Right lobe of liver (tissue), 6 donors: ENCODE measurements around the gene FCHSD1. TPM values are rescaled to one million over a fixed set of nuclear protein-coding genes. Genes with fewer than 3 reads are reported as not detected.
A peak's percentile ranks its signal among the peaks of the same experiment; 100 is the strongest.

Experiments used
- ATAC-seq, 4 donors: fragments of 200-7000 bp; cut with Tn5 transposase; one replicate each; pipeline ENCODE4 v1.9.1; 2020; ENCODE audit warnings: mild to moderate bottlenecking in 4 of 4, moderate library complexity in 4 of 4
- DNase-seq, 3 donors: peaks; one replicate each; pipeline ENCODE4 v3.0.0-alpha.2; 2020
- H3K27ac ChIP-seq, 3 donors: fragments of 200-600 bp; one replicate each; pipeline ENCODE4 v1.8.0; 2022
- H3K27me3 ChIP-seq, 2 donors: fragments of 200-600 bp; one replicate each; pipeline ENCODE4 v1.8.0; 2022
- H3K36me3 ChIP-seq, 4 donors: fragments of 200-600 bp; sonication (generic) in 1 of 4; one replicate each; pipeline versions ENCODE4 v1.5.1 to v1.8.0; 2017 to 2022; ENCODE audit warnings: control low read depth in 1 of 4
- H3K4me1 ChIP-seq, 4 donors: fragments of 200-600 bp; sonication (generic) in 1 of 4; one replicate each; pipeline versions ENCODE4 v1.5.1 to v1.8.0; 2017 to 2022; ENCODE audit warnings: control low read depth in 1 of 4
- H3K4me3 ChIP-seq, 3 donors: fragments of 200-600 bp; one replicate each; pipeline ENCODE4 v1.8.0; 2022
- H3K9me3 ChIP-seq, 4 donors: fragments of 200-600 bp; sonication (generic) in 1 of 4; one replicate each; pipeline versions ENCODE4 v1.5.1 to v1.8.0; 2017 to 2022; ENCODE audit warnings: control low read depth in 1 of 4
- POLR2A ChIP-seq: fragments of 450-650 bp; IDR thresholded peaks from one replicate; pipeline ENCODE4 v1.6.1; 2017; ENCODE audit warnings: antibody characterized with exemption, mild to moderate bottlenecking
- WGBS: methylation state at CpG from one replicate; pipeline ENCODE4 v1.1.6; 2018; ENCODE audit warnings: low coverage, low lambda C conversion rate; ENCODE audit not compliant: insufficient coverage; ENCODE audit errors: missing lambda C conversion rate; 5-methylcytosine and 5-hydroxymethylcytosine counted together
- intact Hi-C, 2 donors: fragments of 100-400 bp; cut with DNase I; formaldehyde crosslinking; loops; one replicate each; pipeline versions ENCODE4 v1.11.2 to v1.14.1; 2022
- total RNA-seq, 6 experiments: library from RNA; depleted of rRNA in 2 of 6; stranded (reverse); fragments of >200 nt in 2 of 6; fragmentation: NEBNext Ultra II Directional in 3 of 6; extraction: Animal tissue kit (Norgen Biotek cat#: 25700) in 3 of 6; gene quantifications; one replicate each; pipeline versions ENCODE4 v1.1.0 to v1.2.4, GENCODE V29; 2016 to 2023
- TF ChIP-seq, protein P1 (sequence below), 4 donors: fragments of 200-600 bp in 3 of 4; fragments of 450-650 bp in 1 of 4; IDR thresholded peaks; one replicate each; pipeline versions ENCODE4 v1.5.1 to v1.8.0; 2016 to 2022; ENCODE audit warnings: antibody characterized with exemption in 4 of 4, mild to moderate bottlenecking in 2 of 4
- donor health status: DM: no; HTN: yes; CAD: no.
- donor health status: DM: no; HTN: no; CAD: no.
- donor health status: DM: no; HTN: no; CAD: no.
- donor health status: DM: no; HTN: yes; CAD: no.
- donor health status: DM: no; HTN: yes; CAD: no.

FCHSD1 gene
- total RNA-seq, 6 experiments from 2014 or later: 0.77 to 6.4 (median 3.3) TPM

DNA sequence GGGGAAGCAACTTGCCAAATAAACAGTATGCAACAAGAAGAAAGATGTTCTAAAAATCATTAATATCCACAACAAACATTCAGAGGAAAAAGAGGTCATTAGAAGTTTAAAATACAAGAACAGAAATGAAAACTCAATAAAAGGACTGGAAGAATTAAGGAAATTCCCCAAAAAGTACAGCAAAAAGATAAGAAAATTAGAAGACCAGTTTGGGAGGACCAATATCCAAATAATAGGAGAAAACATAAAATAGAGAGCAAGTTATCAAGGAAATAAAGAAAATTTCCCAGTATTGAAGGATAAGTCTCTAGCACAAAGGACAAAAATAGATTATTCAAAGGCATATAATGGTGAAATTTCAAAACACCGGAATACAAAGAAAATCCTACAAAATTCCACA lies 54.4 kb downstream of the FCHSD1 start:
- peak overlapping the region in 1 of 3 donors; percentile 3 for H3K27ac ChIP-seq
- ATAC-seq: no peak
- H3K36me3 ChIP-seq: no peaks in the 10 kb centered on the region
- no peak for DNase-seq
- H3K4me1 ChIP-seq: peaks cover 0 to 46% (median 3%) of the 10 kb centered on the region in 4 donors
- intact Hi-C loops: no loop called here
- H3K4me3 ChIP-seq: no peak overlapping the region
- TF ChIP-seq, protein P1, sequence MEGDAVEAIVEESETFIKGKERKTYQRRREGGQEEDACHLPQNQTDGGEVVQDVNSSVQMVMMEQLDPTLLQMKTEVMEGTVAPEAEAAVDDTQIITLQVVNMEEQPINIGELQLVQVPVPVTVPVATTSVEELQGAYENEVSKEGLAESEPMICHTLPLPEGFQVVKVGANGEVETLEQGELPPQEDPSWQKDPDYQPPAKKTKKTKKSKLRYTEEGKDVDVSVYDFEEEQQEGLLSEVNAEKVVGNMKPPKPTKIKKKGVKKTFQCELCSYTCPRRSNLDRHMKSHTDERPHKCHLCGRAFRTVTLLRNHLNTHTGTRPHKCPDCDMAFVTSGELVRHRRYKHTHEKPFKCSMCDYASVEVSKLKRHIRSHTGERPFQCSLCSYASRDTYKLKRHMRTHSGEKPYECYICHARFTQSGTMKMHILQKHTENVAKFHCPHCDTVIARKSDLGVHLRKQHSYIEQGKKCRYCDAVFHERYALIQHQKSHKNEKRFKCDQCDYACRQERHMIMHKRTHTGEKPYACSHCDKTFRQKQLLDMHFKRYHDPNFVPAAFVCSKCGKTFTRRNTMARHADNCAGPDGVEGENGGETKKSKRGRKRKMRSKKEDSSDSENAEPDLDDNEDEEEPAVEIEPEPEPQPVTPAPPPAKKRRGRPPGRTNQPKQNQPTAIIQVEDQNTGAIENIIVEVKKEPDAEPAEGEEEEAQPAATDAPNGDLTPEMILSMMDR (IDR thresholded peaks at IDR 0.05): no peak
- TF ChIP-seq POLR2A: no peak
- no peaks in the 10 kb centered on the region for H3K9me3 ChIP-seq
- H3K27me3 ChIP-seq: no peaks in the 10 kb centered on the region
- 91% methylated on average over 1 of the region's 1 CpG for WGBS

DNA sequence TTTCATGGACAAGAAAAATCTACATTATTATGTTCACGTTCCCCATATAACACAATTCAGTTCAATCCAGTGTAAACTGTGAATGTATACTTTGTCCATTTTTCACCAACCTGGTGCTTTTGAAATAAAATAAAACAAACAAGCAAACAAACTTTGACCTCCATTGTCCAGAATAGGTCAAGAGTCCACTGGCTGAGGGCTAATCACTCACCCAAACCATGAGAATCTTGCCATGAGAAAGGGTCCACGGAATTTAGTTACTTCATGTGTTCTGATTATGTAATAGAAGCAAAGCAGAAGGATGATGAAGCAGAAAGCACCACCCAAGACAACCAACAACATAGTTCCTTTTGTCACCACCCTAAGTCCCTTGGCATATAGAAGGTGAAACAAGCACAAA lies 61.1 kb downstream of the FCHSD1 start:
- DNase-seq (no peak), ATAC-seq (peak; percentile 77 to 87 (median 78))
- H3K27ac ChIP-seq: peak overlapping the region in 2 of 3 donors; percentile 36 to 74
- peak overlapping the region in 1 of 3 donors; percentile 9 for H3K4me3 ChIP-seq
- intact Hi-C loops: no loop called here
- H3K36me3 ChIP-seq: peaks cover 0 to 18% (median 4%) of the 10 kb centered on the region in 4 donors
- H3K4me1 ChIP-seq: peaks cover 0 to 37% (median 16%) of the 10 kb centered on the region in 4 donors
- no peak for TF ChIP-seq POLR2A
- TF ChIP-seq, protein P1 (IDR thresholded peaks at IDR 0.05): no peak
- 20% methylated on average over 2 of the region's 2 CpGs for WGBS
- no peaks in the 10 kb centered on the region for H3K27me3 ChIP-seq
- H3K9me3 ChIP-seq: no peaks in the 10 kb centered on the region

Other genes starting within 250 kb of the FCHSD1 start
- gene PCDHGA9, start 248.6 kb downstream of the FCHSD1 start, total RNA-seq: 1 to 10 TPM; 1.0 to 2.5 (median 1.3) TPM
- gene PCDHGB6, start 243.4 kb downstream of the FCHSD1 start, total RNA-seq: 1 to 10 TPM; 1.9 to 5.0 (median 2.9) TPM
- 1 to 10 TPM; 1.5 to 4.6 (median 2.8) TPM for gene PCDHGA10, start 238.4 kb downstream of the FCHSD1 start, total RNA-seq
- gene PCDHGB7, start 233.7 kb downstream of the FCHSD1 start, total RNA-seq: 1 to 10 TPM; 1.2 to 3.7 (median 2.7) TPM
- gene PCDHGA11, start 230.4 kb downstream of the FCHSD1 start, total RNA-seq: 1 to 10 TPM in 3 of 6 experiments, under 1 TPM in 3; 0.81 to 1.7 (median 1.1) TPM
- 1 to 10 TPM in 4 of 6 experiments, under 1 TPM in 2; 0.73 to 1.6 (median 1.3) TPM for gene PCDHGA12, start 220.9 kb downstream of the FCHSD1 start, total RNA-seq
- 10 to 100 TPM in 1 of 6 experiments, 1 to 10 TPM in 5; 6.1 to 10.6 (median 7.6) TPM for gene PCDHGC3, start 175.5 kb downstream of the FCHSD1 start, total RNA-seq
- gene PCDHGC4, start 166.4 kb downstream of the FCHSD1 start, total RNA-seq: 10 to 100 TPM in 1 of 6 experiments, under 1 TPM in 5; 0.20 to 10.7 (median 0.34) TPM
- under 1 TPM; 0.24 to 0.37 (median 0.32) TPM for gene PCDHGC5, start 162.3 kb downstream of the FCHSD1 start, total RNA-seq
- gene DIAPH1, start 32.4 kb downstream of the FCHSD1 start, total RNA-seq: 100 to 1,000 TPM in 4 of 6 experiments, 10 to 100 TPM in 2; 93.7 to 114 (median 107) TPM
- gene HDAC3, start 14.6 kb downstream of the FCHSD1 start, total RNA-seq: 10 to 100 TPM; 18.2 to 26.5 (median 23.3) TPM
- 1 to 10 TPM in 4 of 6 experiments, under 1 TPM in 2; 0.53 to 2.6 (median 1.2) TPM for gene RELL2, start 14.4 kb downstream of the FCHSD1 start, total RNA-seq
- 1 to 10 TPM; 1.4 to 6.0 (median 3.7) TPM for gene ARAP3, start 30.8 kb upstream of the FCHSD1 start, total RNA-seq
- 10 to 100 TPM; 20.8 to 44.1 (median 29.4) TPM for gene PCDH1, start 227.0 kb upstream of the FCHSD1 start, total RNA-seq